ENCODE results near the gene RHBDL3.

The RHBDL3 gene

DNA sequence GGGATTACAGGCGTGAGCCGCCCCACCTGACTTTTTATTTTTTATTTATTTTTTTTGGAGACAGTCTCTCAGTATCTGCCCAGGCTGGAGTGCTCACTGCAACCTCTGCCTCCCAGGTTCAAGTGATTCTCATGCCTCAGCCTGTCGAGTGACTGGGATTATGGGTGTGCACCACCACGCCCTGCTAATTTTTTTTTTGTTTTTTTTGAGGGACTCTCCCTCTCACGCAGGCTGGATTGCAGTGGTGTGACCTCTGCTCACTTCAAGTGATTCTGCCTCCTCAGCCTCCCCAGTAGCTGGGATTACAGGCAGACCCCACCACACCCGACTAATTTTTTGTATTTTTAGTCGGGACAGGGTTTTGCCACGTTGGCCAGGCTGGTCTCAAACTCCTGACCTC, 92.0 kb downstream of the RHBDL3 start:
- DNase-seq (ENCODE audit: low spot score) = no peak

DNA sequence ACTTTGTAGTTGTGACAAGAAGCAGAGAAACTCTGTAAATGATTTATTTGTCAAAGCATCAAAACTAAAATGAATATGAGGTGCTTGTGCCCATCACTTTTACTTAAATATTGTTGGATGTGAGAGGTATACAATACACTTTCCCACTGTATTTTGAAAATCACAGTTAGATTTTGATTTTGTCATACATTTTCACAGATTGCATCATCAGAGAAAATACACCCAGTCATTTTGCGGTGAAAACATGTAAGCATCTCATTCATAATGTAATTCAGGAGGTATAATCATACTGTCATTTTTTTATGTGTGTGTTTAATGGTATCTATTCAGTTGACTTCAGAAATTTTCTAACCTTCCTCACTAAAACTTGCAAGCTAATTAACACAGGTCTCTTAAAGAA, 95.6 kb downstream of the RHBDL3 start:
- DNase-seq (ENCODE audit: low spot score) = no peak

DNA sequence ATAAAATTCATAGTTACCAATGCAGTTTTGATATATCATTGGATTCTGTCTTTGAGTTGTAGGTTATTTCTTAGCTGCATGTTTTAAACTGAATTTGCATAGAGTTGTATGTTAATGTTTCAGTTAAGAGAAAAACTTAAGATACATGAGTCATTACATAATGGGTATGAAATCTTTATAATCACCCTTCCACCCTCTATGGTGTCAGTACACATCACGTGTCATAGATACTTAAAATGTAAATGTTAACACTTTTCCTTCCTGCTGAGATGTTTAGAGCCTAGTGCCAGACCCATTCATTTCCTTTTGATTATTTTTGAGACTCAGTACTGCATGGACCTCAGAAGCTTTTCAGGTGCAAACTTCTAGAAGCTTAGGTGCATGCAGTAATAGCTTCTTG, 104.8 kb downstream of the RHBDL3 start:
- DNase-seq (ENCODE audit: low spot score) = no peak
